ENCODE measurements around the gene LENG1.
"Not testable (repeated sequence)": the region's sequence is repeated elsewhere in the genome, so short reads cannot be mapped to it uniquely, and the experiment has no call there.

The LENG1 gene

DNA sequence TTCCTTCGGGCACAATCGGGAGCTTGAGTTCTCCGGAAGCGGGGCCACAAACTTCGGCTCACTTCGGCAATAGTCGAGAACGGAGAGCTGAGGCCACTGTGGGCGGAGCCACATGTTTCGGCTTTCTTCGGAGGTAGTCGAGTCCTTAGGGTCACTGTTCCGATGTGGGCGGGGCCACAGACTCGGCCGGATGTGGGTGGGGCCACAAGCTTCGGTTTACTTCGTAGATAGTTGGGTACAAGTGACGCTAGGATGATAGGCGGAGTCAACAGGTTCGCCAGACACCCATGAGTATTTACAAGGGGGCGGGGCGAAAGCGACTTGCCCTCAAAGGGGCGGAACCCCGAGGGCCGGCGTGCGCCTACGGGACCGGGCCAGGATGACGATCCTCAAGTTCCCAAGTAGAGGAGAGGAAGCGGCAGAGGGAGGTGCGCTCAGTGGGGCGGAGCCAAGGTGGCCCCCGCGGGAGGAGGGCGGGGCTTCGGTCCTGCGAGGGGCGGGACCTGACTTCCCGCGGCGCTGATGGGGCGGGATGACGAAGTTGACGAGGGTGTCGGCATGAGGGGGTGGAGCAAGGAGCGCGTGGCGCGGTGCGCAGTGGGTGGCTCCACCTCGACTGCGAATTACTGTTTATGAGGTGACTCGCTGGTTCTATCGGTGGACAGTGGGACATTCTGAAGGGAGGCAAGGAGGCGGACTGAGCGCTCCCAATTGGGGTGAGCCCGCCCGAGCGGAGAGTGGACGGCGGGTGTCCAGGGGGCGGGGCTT is 30.4 kb upstream of the LENG1 start:
- DNase-seq (ENCODE audit: low spot score): peak; percentile 100

DNA sequence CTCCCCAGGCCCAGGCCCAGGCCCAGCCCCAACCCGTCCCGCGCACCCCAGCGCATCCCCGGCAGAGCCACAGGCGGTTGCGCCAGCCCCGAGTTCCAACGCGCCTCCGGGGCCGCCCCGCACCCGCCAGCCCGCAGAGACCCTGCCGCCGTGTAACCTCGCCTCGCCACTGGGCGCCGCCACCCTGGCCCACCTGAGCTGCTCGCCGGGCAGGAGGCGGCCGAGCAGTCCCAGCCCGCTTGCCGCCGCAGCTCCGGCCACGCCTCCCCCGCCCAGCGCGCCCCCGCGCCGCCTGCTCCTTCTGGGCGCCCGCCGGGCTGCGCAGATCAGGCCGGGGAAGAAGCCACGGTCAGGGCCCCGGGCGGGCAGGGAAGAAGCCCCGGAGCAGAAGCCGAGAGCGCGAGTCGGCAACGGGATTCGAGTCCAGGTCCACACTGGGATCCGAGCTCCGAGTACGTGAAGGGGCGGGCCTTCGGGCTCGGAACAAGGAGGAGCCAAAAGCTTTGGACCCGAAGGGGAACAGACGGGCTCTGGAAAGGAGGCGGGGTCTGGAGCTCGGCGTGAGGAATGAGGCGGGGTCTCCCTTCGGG is 29.7 kb upstream of the LENG1 start, which contains the start of gene MBOAT7:
TSS of gene MBOAT7 (minus strand) at position 436 of the 590 bp plus-strand sequence. CDS start 1,072 bp downstream, outside the sequence.
- no peak for DNase-seq (ENCODE audit: low spot score)

DNA sequence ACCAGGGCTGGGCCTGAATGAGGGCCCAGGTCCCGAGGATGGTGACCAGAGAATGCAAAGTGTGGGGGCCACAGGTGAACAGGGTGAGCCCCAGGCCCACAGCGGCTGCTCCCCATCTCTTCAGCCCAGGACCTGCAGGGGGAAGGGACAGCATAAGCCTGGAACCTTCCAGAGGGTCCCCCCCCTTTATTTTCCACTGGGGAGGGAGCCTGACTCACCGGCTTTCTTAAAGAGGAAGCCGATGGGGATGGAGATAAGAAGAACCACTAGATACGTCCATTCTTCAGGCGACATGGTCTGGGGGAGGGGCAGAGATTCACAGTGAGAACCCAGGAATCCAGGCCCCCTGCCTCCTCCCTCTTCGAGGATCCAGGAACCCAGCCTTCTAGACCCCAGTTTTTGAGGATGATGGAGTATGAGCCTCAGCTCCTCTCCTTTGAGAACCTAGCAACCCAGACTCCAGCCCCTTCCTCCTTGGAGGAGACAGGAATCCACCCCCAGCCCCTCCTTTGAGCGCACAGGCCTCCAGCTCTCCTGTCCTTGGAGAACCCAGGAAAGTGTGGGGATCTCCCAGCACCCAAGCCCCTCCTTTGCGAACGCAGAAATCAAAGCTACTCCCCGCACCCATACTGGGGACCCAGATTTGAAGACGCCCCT is 28.8 kb upstream of the LENG1 start:
- DNase-seq (ENCODE audit: low spot score): peak; percentile 58

DNA sequence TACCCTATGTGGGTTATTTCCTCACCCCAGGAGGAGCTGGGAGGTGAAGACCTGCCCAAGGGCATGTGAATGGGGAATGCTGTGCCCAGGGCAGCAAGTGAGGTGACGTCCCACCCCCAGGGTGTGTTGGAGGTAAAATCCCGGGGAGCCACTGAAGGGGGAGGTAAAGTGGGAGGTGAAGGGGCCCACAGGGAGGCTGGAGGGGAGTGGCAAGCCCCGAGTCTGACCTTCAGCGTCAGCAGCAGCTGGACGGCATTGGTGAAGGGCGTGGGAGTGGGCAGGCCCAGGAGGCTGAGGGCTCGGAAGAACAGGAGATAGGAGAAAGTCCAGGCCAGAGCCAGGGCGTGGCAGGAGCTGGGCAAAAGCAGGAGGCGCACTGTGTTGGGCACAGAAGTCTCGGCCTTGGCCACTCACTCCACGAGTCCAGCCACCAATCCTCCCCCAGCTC is 27.4 kb upstream of the LENG1 start:
- DNase-seq (ENCODE audit: low spot score): no peak

DNA sequence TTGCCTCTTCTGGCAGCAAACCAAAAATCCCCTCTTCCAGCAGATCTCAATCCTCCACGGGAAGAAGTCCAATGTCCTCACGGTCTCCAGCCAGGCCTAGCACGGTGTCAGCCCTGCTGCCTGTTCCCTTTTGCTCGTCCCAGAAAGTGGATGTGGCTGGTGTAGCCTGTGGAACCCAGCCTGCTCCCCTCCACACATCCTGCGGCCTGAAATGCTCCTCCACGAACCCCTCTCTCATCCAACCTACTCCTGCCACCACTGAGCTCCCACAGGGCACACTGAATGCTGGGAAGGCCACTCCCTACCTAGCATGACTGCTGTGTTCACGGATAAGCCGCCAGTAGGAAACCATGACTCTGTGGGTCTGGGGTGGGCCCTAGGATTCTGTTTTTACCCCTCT is 26.8 kb upstream of the LENG1 start:
- DNase-seq (ENCODE audit: low spot score): no peak

DNA sequence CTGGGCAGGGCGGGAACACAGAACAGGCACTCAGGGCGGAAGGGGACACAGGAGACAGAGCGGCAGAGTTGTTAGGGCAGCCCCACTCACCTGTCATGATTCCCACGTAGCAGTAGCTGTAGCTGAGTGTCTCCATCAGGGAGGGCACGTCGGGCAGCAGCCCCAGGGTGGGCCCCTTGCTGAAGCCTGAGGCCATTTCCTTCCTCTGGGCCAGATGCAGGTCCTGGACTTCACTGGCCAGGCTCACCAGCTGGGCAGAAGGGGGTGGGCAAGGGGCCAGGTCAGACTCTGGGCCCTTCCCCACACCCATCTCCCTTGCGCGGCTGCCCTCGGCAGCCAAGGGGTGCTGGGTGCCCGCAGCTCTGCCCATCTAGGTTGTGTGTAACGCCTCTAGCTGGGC is 23.9 kb upstream of the LENG1 start:
- no peak for DNase-seq (ENCODE audit: low spot score)

DNA sequence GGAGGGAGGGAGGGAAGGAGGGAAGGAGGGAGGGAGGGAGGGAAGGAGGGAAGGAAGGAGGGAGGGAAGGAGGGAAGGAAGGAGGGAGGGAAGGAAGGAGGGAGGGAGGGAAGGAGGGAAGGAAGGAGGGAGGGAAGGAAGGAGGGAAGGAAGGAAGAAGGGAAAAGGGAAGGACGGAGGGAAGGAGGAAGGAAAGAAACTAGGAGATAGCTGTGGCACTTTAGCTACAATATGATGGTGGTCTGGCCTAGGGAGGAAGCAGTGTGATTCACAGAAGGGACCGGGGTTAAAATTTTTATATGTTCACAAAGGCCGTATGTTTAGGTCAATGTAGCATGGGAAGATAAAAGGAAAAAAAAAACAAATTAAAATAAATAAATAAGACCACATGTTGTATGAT is 22.4 kb upstream of the LENG1 start:
- not testable (repeated sequence) for DNase-seq (ENCODE audit: low spot score)

DNA sequence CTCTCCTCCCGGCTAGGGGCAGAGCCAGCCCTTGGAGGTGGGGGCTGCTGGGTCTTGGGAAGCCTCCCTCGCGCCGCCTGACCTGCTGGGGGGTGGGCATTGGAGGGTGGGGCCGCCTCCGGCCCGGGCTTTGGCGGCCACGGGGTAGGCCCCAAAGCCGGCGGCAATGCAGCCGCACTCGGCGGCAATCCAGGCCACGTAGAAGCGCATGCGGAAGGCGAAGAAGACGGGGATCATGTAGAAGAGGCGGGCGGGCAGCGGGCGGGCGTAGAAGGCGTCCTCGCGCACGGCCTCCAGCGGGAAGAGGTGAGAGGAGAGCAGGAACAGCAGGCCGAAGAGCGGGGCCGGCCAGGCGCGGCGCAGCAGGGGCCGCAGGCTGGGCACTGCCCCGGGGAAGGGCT is 21.2 kb upstream of the LENG1 start:
- no peak for DNase-seq (ENCODE audit: low spot score)

DNA sequence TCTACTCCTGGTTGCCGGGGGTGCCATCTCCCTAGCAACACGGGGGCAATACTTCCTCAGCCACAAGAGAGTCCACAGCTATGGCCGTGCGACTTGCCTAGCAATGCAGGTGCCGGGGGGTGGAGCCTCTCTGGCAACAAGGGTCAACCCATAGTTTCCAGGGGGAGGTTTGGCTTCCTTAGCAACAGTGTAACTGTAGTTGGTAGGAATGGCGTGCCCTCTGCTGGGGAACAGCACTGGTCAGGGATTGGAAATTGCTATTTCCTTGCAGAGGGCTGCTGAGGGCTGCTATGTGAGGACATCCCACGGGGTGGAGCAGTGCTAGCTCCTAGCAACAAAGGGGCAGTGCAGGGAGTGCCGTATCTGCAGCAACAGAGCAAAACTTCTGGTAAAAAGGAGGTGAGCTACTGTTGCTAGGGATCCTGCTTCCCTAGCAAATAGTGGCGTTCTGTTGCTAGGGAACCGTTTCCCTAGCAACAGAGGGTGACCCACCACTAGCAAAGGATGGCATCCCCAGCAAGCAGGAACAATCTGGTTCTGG is 20.5 kb upstream of the LENG1 start:
- DNase-seq (ENCODE audit: low spot score): no peak

DNA sequence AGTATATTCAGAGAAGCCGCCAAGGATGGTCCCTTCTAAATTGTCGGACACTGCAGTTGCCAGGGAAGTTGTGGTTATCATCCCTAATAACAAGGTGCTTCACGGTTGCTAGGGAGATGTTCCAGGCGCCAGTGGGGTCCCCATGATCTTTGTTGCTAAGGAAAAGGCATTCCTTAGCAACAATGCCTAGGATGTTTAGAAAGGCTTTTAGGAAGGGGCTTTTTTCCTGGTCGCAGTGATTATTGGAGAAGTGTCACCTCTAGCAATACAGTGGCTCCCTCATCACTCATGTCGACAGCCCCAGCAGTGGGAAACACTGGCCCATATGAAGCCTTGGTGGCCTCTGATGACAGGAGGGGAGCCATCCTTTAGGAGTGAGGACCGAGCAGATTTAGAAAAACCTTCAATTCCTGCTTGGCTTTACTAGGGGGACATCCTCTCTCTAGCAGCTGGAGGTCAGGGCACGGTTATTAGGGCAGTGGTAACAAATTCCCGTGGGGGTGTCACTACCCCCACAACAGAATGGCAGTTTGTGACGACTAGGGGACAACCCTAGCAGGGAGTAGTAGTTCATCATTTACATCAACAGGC is 19.8 kb upstream of the LENG1 start:
- no peak for DNase-seq (ENCODE audit: low spot score)

DNA sequence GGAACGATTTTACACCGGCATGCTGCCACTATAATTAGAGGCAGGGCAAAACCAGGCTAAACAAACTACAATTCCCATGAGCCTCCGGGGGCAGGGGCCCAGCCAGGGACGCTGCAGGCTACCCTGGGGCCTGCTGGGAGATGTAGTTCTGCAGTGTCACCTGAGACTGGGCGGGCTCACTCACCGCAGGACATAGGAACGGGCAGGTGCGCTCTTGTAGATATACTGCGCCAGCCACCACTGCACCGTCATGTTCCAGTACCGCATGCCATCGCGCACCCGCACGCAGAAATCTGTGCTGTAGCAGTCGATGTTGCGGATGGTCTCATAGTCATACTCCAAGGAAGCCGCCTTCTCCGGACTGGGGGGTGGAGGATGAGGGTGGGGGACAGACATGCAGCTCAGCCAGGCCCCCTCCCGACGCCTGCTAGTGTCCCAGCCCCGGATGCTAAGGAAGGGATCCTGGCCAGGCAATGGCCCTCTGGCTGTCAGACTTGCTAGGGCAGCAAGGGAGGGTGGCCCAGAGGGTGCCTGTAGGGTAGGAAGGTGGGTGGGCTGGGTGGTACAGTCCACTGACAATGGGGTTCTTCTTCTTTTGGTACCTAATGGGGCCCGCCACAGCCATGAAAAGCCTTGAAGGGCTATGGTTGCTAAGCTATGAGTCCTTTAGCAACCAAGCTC is 19.2 kb upstream of the LENG1 start:
- peak; percentile 13 for DNase-seq (ENCODE audit: low spot score)

DNA sequence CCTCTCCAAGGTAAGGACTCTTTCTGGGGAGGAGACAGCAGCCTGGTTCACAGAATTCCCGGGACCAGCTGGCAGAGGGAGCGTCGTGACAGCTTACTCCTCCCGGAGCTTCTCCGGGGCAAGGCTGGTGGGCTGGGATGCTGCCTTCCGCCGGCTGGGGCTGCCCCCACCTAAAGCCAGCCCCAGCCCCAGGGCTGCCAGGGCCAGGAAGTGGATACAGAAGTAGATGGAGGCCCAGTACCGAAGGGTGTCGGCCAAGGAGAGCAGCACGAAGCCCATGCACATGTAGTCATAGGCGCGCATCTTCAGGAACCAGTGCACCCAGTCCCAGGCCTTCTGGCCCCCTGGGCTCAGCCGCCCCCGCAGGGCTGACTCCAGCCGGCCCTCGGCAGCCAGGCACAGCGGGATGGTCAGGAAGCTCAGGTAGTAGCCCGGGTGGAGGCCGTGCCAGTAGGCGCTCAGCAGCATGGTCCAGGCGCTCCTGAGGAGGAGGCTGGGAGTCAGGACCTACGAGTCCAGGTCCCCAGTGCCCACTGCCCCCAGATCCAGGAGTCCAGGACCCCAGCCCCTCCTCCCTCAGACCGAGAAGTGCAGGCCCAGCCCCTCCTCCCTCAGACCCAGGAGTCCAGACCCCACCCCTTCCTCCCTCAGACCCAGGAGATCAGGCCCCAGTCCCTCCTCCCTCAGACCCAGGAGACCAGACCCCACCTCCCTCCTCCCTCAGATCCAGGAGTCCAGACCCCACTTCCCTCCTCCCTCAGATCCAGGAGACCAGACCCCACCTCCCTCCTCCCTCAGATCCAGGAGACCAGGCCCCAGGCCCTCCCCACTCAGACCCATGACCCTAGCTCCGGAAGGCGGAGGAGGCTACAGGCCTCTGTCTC is 14.7 kb upstream of the LENG1 start:
- DNase-seq (ENCODE audit: low spot score): no peak

DNA sequence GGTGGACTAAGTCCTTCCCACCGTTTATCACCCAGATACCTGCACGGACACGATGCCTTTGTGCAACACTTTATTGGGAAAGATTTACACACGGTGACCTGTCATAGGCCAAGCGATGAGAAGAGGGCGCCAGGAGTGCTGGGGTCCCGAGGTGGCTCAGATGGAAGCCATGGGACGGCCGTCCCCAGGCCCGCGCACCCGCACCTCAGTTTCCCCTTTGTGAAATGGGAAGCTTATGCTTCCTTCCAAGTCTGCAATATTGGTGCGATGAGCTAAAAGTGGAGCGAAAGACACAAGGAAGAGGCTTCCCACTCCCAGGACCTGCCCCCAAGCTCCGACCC is 13.8 kb upstream of the LENG1 start:
- DNase-seq (ENCODE audit: low spot score): no peak

DNA sequence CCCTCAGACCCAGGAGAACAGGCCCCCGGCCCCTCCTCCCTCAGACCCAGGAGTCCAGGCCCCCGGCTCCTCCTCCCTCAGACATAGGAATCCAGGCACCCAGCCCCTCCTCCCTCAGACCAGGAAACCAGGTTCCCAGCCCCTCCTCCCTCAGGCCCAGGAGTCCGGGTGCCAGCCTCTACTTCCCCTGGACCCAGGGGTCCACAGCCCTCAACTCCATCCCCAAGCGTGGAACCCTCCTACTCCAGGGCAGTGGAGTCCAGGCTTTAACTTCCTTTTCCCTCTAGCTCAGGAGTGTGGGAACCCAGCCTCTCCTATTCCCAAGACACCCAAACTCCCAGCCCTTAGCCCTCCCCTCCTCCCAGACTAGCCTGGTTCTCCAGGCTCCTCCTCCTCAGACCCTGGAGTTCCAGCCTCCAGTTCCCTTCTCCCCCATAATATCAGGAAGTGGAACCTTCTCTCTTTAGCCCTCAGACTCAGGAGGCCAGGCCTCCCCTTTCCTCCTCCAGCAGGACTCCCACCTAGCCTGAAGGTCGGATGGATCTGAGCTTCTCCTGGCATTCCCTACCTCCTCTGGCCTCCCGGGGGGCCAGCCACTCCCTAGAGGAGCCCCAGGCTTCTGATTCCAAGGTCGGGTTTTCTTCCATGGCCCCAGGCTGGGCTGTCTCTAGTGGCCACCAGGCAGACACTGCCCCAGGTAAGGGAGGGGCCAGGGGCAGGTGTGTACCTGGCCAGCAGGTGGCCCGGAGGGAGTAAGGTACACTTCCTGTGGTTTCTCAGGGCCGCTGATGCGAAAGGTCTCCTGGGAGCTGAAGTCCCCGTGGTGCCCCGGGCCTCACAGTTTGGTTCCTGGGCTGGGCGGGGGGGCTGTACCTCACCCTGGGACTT is 13.2 kb upstream of the LENG1 start, which contains the start of gene TMC4:
TSS of gene TMC4 (minus strand) at position 690 of the 888 bp plus-strand sequence. CDS start at position 647, 43 bp downstream.
- no peak for DNase-seq (ENCODE audit: low spot score)

DNA sequence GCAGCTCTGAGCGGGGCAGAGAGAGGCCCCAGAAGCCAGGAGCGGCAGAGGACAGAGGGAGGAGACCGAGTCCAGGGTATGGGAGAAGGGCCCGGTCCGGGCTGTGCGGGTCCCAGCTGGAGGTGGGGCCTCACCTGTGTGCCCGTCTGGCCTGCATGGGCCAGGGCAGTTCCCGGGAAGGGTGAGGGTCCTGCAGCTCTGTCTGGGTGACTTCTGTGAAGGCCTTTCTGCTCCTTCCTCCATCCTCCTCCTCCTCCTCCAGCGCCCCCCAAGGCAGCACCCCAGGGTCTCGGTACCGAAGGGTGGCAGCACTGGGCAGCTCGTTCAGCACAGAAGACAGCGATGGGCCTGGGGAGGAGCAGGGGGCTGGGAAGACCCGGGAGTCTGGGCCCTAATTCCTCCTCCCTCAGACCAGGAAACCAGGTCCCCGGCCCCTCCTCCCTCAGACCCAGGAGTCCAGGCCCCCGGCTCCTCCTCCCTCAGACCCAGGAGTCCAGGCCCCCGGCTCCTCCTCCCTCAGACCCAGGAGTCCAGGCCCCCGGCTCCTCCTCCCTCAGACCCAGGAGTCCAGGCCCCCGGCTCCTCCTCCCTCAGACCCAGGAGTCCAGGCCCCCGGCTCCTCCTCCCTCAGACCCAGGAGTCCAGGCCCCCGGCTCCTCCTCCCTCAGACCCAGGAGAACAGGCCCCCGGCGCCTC is 12.4 kb upstream of the LENG1 start:
- DNase-seq (ENCODE audit: low spot score): not testable (repeated sequence)

DNA sequence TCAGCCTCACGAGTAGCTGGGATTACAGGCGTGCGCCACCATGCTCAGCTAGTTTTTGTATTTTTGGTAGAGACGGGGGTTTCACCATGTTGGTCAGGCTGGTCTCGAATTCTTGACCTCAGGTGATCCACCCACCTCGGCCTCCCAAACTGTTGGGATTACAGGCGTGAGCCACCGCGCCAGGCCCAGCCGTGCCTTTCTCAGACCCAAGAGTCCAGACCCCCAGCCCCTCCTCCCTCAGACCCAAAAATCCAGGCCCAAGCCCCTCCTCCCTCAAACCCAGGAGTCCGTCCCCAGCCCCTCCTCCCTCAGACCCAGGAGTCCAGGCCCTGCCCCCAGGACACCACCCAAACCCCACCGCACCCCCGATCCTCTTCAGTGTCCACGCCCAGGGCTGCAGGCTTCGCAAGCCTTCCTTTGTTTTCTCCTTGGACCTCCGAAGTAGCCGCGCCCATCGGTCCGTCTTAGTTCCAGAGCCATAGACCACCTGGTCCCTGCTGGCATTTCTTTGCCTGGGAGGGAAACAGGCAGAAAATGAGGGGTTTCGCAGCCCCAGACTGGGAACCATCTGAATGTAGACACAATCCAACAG is 9.7 kb upstream of the LENG1 start:
- DNase-seq (ENCODE audit: low spot score): no peak

DNA sequence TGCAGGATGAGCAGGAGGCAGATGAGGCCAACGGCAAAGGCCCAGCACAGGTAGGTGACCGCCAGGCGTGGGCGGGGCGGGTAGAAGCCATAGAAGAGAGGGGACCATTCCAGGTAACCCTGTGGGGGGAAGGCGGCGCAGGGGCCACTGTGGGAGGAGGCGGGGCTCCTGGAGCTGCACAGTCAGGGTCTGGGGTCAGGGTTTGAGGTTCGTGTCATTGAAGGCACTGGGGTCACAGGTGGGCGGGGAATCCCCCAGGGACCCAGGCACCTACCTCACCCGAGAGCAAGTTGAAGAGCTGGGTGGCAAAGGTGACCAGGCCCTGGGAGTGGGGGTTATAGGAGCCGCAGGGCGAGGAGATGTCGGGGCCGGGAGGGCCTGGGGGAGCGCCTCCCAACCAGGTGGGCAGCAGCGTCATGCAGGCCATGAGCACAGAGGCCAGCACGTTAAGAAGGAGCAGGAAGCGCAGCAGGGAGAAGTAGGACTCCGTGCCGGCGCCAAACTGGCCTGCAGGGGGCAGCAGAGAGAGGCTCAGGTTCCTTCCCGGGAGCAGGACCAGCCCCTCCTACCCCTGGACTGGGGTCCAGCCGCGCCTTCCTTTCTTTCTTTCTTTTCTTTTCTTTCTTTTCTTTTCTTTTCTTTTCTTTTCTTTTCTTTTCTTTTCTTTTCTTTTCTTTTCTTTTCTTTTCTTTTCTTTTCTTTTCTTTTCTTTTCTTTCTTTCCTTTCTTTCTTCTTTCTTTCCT is 8.8 kb upstream of the LENG1 start:
- peak; percentile 86 for DNase-seq (ENCODE audit: low spot score)

DNA sequence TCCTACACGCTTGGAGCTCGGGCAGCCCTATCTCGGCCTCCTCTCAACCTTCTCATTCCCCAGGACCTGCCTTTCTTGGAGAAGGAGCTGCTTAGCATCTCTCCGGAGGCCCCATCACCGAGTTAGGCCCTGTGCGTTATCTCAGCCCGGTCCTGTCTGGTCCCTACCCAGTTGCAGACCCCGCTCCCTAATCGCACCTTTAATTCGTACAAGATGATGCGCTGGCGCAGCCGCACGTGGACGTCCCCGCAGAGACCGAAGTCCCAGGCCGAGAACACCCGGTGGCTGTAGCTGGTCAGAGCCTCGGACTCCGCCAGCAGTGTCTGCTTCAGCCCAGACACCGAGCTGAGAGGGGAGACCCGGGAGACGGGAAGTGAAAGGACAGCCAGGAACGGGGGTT is 5.7 kb upstream of the LENG1 start:
- DNase-seq (ENCODE audit: low spot score): no peak
